Thoracic aorta (tissue), 2 donors: ENCODE results near the gene SYNPO2. TPM values are rescaled to one million over a fixed set of nuclear protein-coding genes. Genes with fewer than 3 reads are reported as not detected.

Experiments
- ATAC-seq: fragments of 150-250 bp; one replicate; pipeline ENCODE4 v1.8.0; 2017; ENCODE audit warnings: low read depth; ENCODE audit not compliant: insufficient number of reproducible peaks, low FRiP score
- DNase-seq: peaks from one replicate; pipeline ENCODE4 v3.0.0-alpha.2; 2020; ENCODE audit warnings: low spot score
- H3K27ac ChIP-seq, 2 donors: fragments of 200-600 bp; sonication (generic); 1 replicate in 1 of 2; 2 replicates in 1 of 2; pipeline ENCODE4 v1.5.1; 2016; ENCODE audit warnings: mild to moderate bottlenecking in 2 of 2, moderate library complexity in 2 of 2
- H3K27me3 ChIP-seq: fragments of 200-600 bp; sonication (generic); replicated peaks from 2 replicates; pipeline ENCODE4 v1.6.0; 2016; ENCODE audit warnings: mild to moderate bottlenecking; ENCODE audit not compliant: insufficient read depth
- H3K36me3 ChIP-seq: fragments of 200-600 bp; sonication (generic); one replicate; pipeline ENCODE4 v1.5.1; 2016
- H3K4me1 ChIP-seq, 2 donors: fragments of 200-600 bp; sonication (generic); 1 replicate in 1 of 2; 2 replicates in 1 of 2; pipeline versions ENCODE4 v1.5.1 to v1.6.0; 2016; ENCODE audit warnings: low read depth in 2 of 2, mild to moderate bottlenecking in 1 of 2; ENCODE audit not compliant: control insufficient read depth in 1 of 2
- H3K4me3 ChIP-seq: fragments of 200-600 bp; sonication (generic); 2 replicates; pipeline ENCODE4 v1.5.1; 2016; ENCODE audit warnings: mild to moderate bottlenecking
- H3K9me3 ChIP-seq: fragments of 200-600 bp; sonication (generic); 2 replicates; pipeline ENCODE4 v1.5.1; 2016
- CTCF ChIP-seq: fragments of 200-600 bp; sonication (generic); IDR thresholded peaks from one replicate; pipeline ENCODE4 v1.5.1; 2019; ENCODE audit warnings: antibody characterized with exemption
- total RNA-seq, 2 donors: library from RNA; depleted of rRNA; stranded (reverse); fragments of >200 nt; gene quantifications; one replicate each; pipeline versions ENCODE4 v1.1.0 to v1.2.3, GENCODE V29; 2016

The SYNPO2 gene
- total RNA-seq, 2 donors from 2014 or later = 264 to 313 TPM

GRCh38 chr4:119010909-119011606 lies 122.4 kb downstream of the SYNPO2 start:
- DNase-seq = no peak
- H3K9me3 ChIP-seq = no peaks in the 10 kb centered on the region
- H3K27me3 ChIP-seq = no peaks in the 10 kb centered on the region
- no peak for TF ChIP-seq CTCF
- H3K4me1 ChIP-seq = peaks cover 23 to 71% of the 10 kb centered on the region in 2 donors
- peak overlapping the region; percentile 78 to 83 for H3K27ac ChIP-seq
- H3K36me3 ChIP-seq = no peaks in the 10 kb centered on the region
- H3K4me3 ChIP-seq = no peak overlapping the region
- ATAC-seq = peak; percentile 94

DNA sequence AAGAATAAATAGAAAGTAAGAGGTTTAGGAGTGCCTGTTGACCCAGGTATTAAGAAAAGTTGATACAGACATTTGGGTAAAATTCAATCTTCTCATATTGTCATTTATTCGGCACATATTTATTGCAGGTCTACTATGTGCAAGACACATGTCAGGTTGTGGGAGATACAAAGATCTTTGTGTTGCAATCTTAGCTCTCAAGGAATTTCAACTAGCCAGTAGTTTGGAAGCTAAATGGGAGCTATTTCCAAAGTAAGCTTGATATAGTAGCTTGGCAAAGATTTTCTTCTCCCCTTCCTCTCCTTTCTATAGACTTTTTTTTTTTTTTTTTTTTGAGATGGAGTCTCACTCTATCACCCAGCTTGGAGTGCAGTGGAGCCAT lies 122.9 kb downstream of the SYNPO2 start:
- H3K36me3 ChIP-seq = no peaks in the 10 kb centered on the region
- no peak for DNase-seq
- peak overlapping the region; percentile 78 to 83 for H3K27ac ChIP-seq
- no peaks in the 10 kb centered on the region for H3K27me3 ChIP-seq
- no peak for ATAC-seq
- peaks cover 23 to 72% of the 10 kb centered on the region in 2 donors for H3K4me1 ChIP-seq
- no peaks in the 10 kb centered on the region for H3K9me3 ChIP-seq
- H3K4me3 ChIP-seq = no peak overlapping the region
- no peak for TF ChIP-seq CTCF

DNA sequence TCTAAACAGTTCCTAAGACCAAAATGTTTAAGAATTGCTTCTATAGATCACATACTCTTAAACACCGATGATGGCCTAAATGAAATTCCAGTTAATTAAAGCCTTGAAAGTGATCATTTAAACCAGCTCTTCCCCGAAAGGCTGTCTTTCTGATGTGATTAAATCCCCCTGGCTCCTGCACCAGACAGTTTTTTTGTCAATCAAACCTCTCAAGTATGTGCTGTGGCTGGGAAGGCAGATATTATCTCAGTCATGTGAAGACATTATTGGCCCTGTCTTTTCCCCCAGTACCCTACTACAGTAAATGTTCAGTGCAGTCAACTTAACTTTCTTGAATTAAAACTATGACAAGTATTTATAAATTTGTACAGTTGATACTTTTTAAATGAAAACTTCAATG lies 126.0 kb downstream of the SYNPO2 start:
- no peaks in the 10 kb centered on the region for H3K36me3 ChIP-seq
- H3K4me3 ChIP-seq = no peak overlapping the region
- no peak for ATAC-seq
- peaks cover 16 to 62% of the 10 kb centered on the region in 2 donors for H3K4me1 ChIP-seq
- H3K27ac ChIP-seq = peak overlapping the region; percentile 83 to 92
- TF ChIP-seq CTCF = no peak
- no peak for DNase-seq
- H3K9me3 ChIP-seq = no peaks in the 10 kb centered on the region
- H3K27me3 ChIP-seq = no peaks in the 10 kb centered on the region

DNA sequence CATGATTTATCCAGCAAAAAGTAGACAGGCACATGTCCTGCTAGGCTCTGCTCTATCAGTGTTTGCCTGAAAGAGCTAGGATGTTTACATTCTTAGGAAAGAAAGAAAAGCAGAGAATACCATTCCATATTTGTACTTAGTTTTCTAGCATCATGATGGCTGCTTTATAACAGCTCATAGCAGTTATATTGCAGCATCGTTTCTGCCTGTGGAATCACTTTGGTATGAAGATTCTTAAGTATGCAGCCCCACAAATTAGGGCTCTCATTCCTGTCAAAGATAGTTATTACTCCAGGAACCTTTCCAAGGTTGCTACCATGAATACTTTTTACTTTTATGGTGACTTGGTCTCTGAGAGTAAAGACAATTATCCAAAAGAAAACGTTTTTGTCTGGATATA lies 128.0 kb downstream of the SYNPO2 start:
- Histone ChIP-seq H3K4me3 (no peak overlapping the region), H3K27ac (peak overlapping the region; percentile 83 to 92), H3K36me3 (no peaks in the 10 kb centered on the region), H3K27me3 (no peaks in the 10 kb centered on the region), H3K4me1 (peaks cover 18 to 59% of the 10 kb centered on the region in 2 donors), H3K9me3 (no peaks in the 10 kb centered on the region)
- no peak for TF ChIP-seq CTCF
- peak; percentile 87 for ATAC-seq
- no peak for DNase-seq

DNA sequence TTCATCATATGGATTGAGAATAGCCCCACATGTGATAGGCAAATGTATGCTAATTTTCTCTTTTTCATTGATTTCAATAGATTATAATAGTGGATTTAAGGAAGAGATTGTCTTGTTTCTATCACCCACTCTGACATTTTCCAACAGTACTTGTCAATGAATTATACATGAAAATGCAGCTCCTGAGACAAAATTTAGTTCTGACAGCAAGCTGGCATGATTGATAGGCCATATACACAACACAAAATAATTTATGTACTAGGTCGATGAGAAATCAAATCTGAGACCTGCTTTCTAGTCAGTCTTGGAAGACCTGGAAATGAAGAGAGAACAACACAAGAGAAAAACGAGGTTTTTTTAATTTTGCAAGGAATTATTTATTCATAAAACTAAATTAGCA lies 129.0 kb downstream of the SYNPO2 start:
- no peaks in the 10 kb centered on the region for H3K36me3 ChIP-seq
- no peaks in the 10 kb centered on the region for H3K27me3 ChIP-seq
- H3K4me1 ChIP-seq = peaks cover 21 to 59% of the 10 kb centered on the region in 2 donors
- no peak for DNase-seq
- no peak for ATAC-seq
- H3K9me3 ChIP-seq = no peaks in the 10 kb centered on the region
- TF ChIP-seq CTCF = no peak
- no peak overlapping the region for H3K4me3 ChIP-seq
- peak overlapping the region; percentile 83 to 92 for H3K27ac ChIP-seq
